SU-DHL-6 (cell line): Measurements from ENCODE around the gene TFF1.

Experiments used
- H2AFZ ChIP-seq: fragments of 200-600 bp; sonication (generic); 2 replicates; pipeline ENCODE4 v1.6.1; 2014; ENCODE audit warnings: low read depth, mild to moderate bottlenecking, moderate library complexity, mixed read lengths, antibody characterized with exemption, low read length; ENCODE audit not compliant: severe bottlenecking
- H3F3A ChIP-seq: fragments of 200-600 bp; shearing (Covaris generic); 2 replicates; pipeline ENCODE4 v1.6.0; 2016; ENCODE audit warnings: antibody characterized with exemption, mild to moderate bottlenecking; ENCODE audit not compliant: insufficient read depth
- H3K27ac ChIP-seq: fragments of 200-600 bp; sonication (generic); 2 replicates; pipeline ENCODE4 v1.5.1; 2016; ENCODE audit warnings: low read depth, mild to moderate bottlenecking, low read length, moderate library complexity, mixed read lengths
- H3K27me3 ChIP-seq: fragments of 200-600 bp; sonication (generic), shearing (Covaris generic); 2 replicates; pipeline ENCODE4 v1.6.0; 2014; ENCODE audit warnings: mild to moderate bottlenecking, low read length
- H3K36me3 ChIP-seq: fragments of 200-600 bp; sonication (generic); 2 replicates; pipeline ENCODE4 v1.6.1; 2014; ENCODE audit warnings: mild to moderate bottlenecking, low read length, mixed read lengths
- H3K4me2 ChIP-seq: fragments of 300-600, 200-600 bp; shearing (Covaris generic), sonication (generic); 2 replicates; pipeline ENCODE4 v1.6.0; 2014; ENCODE audit warnings: low read length, low read depth, mild to moderate bottlenecking; ENCODE audit not compliant: poor library complexity, severe bottlenecking
- H3K4me3 ChIP-seq: fragments of 200-600 bp; sonication (generic); 2 replicates; pipeline ENCODE4 v1.5.1; 2014; ENCODE audit warnings: antibody characterized with exemption, low read length, mild to moderate bottlenecking, mixed read lengths; ENCODE audit not compliant: insufficient read depth, poor library complexity, severe bottlenecking
- H3K79me2 ChIP-seq: fragments of 200-600 bp; sonication (generic); 2 replicates; pipeline ENCODE4 v1.6.1; 2014; ENCODE audit warnings: mild to moderate bottlenecking, low read length, moderate library complexity; ENCODE audit not compliant: insufficient read depth
- H3K9ac ChIP-seq: fragments of 200-600 bp; sonication (generic); 2 replicates; pipeline ENCODE4 v1.7.0; 2014; ENCODE audit warnings: mild to moderate bottlenecking, low read length
- H3K9me2 ChIP-seq: fragments of 200-600 bp; sonication (generic); replicated peaks from 2 replicates; pipeline ENCODE4 v1.6.1; 2014; ENCODE audit warnings: low read length; ENCODE audit not compliant: insufficient read depth
- H3K9me3 ChIP-seq: fragments of 200-600 bp; sonication (generic); 2 replicates; pipeline ENCODE4 v1.6.1; 2014; ENCODE audit warnings: low read length, mixed read lengths; ENCODE audit not compliant: insufficient read depth
- H4K20me1 ChIP-seq: fragments of 200-600 bp; sonication (generic); 2 replicates; pipeline ENCODE4 v1.6.1; 2014; ENCODE audit warnings: low read depth, mild to moderate bottlenecking, antibody characterized with exemption, low read length, moderate library complexity, mixed read lengths
- EZH2phosphoT487 ChIP-seq: fragments of 200-600 bp; sonication (generic), shearing (Covaris generic); conservative IDR thresholded peaks from 2 replicates; pipeline ENCODE4 v1.6.1; 2018; ENCODE audit warnings: mild to moderate bottlenecking, antibody characterized with exemption, low read length, moderate library complexity, mixed read lengths
- TF ChIP-seq, protein P1 (sequence below): fragments of 200-600 bp; sonication (generic); IDR thresholded peaks from one replicate; pipeline ENCODE4 v1.5.1; 2017; ENCODE audit warnings: antibody characterized with exemption, mild to moderate bottlenecking, low read length, moderate library complexity; ENCODE audit not compliant: insufficient read depth, poor library complexity, severe bottlenecking

Gene TFF1

DNA sequence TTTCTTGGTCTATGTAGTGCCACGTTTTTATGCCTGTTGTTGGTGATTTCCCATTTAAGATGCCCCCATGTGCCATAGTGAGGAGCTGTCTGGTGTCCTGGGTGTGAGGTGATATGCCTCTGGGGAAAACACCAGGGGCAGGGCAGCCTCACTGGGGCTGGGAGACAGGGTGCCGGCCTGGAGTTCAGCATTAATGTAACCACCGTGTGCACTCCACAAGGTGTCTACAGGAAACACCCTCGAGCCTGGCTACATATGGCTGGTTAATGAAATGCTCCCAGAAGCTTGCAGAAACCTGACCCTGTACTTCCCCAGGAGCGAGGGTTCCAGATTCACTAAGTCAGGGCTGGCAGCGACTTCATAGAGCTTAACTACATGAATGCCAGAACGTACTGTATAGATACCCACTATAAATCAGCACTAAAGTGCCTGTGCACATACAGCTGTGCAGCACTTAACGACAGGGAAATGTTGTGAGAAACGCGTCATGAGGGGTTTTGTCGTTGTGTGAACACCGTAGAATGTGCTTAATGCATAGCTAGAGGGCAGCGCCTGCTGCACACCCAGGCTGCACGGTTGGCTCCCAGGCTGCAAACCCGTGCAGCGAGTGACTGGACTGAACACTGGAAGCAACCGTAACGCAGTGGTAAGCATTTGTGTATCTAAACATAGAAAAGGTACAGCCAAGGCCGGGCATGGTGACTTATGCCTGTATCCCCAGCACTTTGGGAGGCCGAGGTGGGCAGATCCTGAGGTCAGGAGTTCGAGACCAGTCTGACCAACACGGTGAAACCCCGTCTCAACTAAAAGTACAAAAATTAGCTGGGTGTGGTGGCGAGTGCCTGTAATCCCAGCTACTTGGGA lies 25.9 kb downstream of the TFF1 start:
- H3K27me3 ChIP-seq, result no peaks in the 10 kb centered on the region
- H3K9me3 ChIP-seq, result no peaks in the 10 kb centered on the region
- H3K79me2 ChIP-seq, result no peaks in the 10 kb centered on the region
- no peaks in the 10 kb centered on the region for H4K20me1 ChIP-seq
- no peak for TF ChIP-seq EZH2phosphoT487
- TF ChIP-seq, protein P1, sequence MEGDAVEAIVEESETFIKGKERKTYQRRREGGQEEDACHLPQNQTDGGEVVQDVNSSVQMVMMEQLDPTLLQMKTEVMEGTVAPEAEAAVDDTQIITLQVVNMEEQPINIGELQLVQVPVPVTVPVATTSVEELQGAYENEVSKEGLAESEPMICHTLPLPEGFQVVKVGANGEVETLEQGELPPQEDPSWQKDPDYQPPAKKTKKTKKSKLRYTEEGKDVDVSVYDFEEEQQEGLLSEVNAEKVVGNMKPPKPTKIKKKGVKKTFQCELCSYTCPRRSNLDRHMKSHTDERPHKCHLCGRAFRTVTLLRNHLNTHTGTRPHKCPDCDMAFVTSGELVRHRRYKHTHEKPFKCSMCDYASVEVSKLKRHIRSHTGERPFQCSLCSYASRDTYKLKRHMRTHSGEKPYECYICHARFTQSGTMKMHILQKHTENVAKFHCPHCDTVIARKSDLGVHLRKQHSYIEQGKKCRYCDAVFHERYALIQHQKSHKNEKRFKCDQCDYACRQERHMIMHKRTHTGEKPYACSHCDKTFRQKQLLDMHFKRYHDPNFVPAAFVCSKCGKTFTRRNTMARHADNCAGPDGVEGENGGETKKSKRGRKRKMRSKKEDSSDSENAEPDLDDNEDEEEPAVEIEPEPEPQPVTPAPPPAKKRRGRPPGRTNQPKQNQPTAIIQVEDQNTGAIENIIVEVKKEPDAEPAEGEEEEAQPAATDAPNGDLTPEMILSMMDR, result no peak
- no peak overlapping the region for H3K4me2 ChIP-seq
- no peaks in the 10 kb centered on the region for H3K36me3 ChIP-seq
- H3K9me2 ChIP-seq, result no peaks in the 10 kb centered on the region
- H3K27ac ChIP-seq, result no peak overlapping the region
- no peak overlapping the region for H3K9ac ChIP-seq
- no peaks in the 10 kb centered on the region for H3F3A ChIP-seq
- H2AFZ ChIP-seq, result no peak overlapping the region
- H3K4me3 ChIP-seq, result no peak overlapping the region

DNA sequence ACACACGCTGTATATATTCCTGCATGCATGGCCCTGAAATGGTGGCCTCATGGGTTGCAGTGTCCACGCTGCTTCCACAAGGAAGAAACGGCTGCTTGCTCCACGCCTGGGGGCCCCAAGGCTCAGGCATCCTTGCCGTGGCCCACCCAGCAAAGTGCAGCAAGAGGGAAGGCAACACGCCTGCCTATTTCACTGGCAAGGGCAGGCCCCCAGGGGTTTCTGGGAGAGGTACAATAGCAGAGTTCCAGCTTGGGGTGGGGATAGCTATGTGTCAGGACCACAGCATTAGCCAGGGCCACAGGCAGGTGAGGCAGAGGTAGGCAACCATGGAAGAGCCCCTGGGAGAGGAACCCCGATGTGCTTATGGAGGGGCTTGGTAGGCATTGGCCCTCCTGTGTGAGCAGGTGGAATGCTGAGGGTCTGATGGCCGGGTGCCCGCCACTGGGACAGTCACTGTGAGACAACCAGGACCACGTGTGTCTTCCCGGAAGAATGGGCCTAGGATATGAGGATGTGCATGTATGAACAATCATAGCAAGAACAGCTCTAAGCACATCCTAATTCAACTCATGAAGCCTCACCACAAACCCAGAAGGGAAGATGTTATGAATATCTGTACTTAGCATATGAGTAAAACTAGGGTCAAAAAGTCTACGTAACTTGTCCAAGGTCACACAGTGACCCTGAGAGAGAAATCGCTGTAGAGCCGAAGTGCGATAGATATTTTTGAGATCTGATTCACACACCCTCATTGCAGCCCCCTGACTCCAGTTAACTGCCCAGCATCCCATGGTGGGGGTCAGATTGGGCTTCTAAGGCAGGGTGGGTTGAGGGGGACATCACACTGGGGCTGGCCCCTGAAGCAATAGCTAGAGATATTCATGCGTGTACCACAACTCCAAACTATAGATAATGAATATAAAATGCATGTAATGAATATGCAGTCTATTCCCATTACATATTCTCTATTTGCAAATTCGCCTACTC lies 27.3 kb downstream of the TFF1 start:
- H3K9me2 ChIP-seq, result no peaks in the 10 kb centered on the region
- no peak overlapping the region for H2AFZ ChIP-seq
- H3F3A ChIP-seq, result no peaks in the 10 kb centered on the region
- H3K27me3 ChIP-seq, result no peaks in the 10 kb centered on the region
- H3K4me3 ChIP-seq, result no peak overlapping the region
- no peaks in the 10 kb centered on the region for H3K9me3 ChIP-seq
- no peaks in the 10 kb centered on the region for H4K20me1 ChIP-seq
- H3K79me2 ChIP-seq, result no peaks in the 10 kb centered on the region
- H3K36me3 ChIP-seq, result no peaks in the 10 kb centered on the region
- TF ChIP-seq EZH2phosphoT487, result no peak
- TF ChIP-seq, protein P1, result no peak
- no peak overlapping the region for H3K9ac ChIP-seq
- no peak overlapping the region for H3K27ac ChIP-seq
- H3K4me2 ChIP-seq, result no peak overlapping the region

DNA sequence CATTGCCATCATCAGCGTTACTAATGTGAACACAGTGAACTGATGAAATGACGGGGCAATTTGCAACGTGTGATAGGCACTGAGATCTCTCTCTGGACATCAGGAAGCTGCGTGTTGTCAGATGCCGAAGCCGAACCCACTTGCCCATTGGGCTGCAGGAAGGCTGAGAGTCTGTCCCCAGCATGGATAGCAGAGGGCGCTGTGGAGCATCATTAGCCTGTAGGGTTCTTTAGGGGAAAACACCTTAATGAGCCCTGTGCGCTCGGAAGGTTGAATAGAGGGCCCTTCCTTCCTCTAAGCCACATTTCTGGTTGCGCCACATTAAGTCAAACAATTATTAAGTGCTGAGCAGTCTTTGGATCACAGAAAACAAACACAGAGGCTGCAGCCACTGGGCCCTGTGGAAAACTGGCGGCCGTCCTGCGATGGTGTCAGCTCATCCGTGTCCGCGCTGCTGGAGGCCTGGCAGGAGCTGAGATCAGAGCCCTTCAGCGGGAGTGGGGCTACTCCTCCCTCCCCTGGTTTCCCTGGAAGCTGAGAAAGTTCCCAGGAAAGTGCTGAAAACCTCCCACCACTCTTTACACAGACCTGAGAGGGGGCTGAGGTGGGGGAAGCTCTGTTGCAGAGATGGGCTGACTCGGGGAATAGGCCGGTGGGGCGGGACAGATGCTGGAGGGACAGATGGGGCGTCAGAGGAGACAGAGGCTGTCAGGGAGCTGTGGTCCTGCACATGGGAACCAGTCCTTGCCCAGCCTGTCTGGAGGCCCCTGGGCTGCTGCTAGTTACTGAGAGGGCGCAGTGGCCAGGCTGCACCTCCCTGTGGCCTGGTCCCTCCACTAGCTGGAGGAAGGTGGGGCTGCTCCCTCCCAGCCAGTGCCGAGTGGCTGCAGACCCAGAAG lies 28.3 kb downstream of the TFF1 start:
- no peaks in the 10 kb centered on the region for H3K79me2 ChIP-seq
- no peaks in the 10 kb centered on the region for H4K20me1 ChIP-seq
- TF ChIP-seq, protein P1, result peak; percentile 50
- TF ChIP-seq EZH2phosphoT487, result no peak
- no peak overlapping the region for H3K9ac ChIP-seq
- H3K27ac ChIP-seq, result no peak overlapping the region
- H3K9me2 ChIP-seq, result no peaks in the 10 kb centered on the region
- H3K4me3 ChIP-seq, result no peak overlapping the region
- no peaks in the 10 kb centered on the region for H3K36me3 ChIP-seq
- H3K4me2 ChIP-seq, result no peak overlapping the region
- H3F3A ChIP-seq, result no peaks in the 10 kb centered on the region
- no peaks in the 10 kb centered on the region for H3K27me3 ChIP-seq
- H2AFZ ChIP-seq, result no peak overlapping the region
- no peaks in the 10 kb centered on the region for H3K9me3 ChIP-seq
